Measurements from ENCODE around the gene NOL4. TPM values are rescaled to one million over a fixed set of nuclear protein-coding genes. Genes with fewer than 3 reads are reported as not detected.
"Not testable (repeated sequence)": the region's sequence is repeated elsewhere in the genome, so short reads cannot be mapped to it uniquely, and the experiment has no call there.

NOL4 gene, protein sequence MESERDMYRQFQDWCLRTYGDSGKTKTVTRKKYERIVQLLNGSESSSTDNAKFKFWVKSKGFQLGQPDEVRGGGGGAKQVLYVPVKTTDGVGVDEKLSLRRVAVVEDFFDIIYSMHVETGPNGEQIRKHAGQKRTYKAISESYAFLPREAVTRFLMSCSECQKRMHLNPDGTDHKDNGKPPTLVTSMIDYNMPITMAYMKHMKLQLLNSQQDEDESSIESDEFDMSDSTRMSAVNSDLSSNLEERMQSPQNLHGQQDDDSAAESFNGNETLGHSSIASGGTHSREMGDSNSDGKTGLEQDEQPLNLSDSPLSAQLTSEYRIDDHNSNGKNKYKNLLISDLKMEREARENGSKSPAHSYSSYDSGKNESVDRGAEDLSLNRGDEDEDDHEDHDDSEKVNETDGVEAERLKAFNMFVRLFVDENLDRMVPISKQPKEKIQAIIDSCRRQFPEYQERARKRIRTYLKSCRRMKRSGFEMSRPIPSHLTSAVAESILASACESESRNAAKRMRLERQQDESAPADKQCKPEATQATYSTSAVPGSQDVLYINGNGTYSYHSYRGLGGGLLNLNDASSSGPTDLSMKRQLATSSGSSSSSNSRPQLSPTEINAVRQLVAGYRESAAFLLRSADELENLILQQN
- total RNA-seq, result 1 to 10 TPM in 5 of 6 donors, under 1 TPM in 1; 0.91 to 5.7 (median 2.4) TPM
- 10 to 100 TPM in 1 of 2 donors, 1 to 10 TPM in 1; 2.5 to 10.3 TPM for polyA plus RNA-seq

DNA sequence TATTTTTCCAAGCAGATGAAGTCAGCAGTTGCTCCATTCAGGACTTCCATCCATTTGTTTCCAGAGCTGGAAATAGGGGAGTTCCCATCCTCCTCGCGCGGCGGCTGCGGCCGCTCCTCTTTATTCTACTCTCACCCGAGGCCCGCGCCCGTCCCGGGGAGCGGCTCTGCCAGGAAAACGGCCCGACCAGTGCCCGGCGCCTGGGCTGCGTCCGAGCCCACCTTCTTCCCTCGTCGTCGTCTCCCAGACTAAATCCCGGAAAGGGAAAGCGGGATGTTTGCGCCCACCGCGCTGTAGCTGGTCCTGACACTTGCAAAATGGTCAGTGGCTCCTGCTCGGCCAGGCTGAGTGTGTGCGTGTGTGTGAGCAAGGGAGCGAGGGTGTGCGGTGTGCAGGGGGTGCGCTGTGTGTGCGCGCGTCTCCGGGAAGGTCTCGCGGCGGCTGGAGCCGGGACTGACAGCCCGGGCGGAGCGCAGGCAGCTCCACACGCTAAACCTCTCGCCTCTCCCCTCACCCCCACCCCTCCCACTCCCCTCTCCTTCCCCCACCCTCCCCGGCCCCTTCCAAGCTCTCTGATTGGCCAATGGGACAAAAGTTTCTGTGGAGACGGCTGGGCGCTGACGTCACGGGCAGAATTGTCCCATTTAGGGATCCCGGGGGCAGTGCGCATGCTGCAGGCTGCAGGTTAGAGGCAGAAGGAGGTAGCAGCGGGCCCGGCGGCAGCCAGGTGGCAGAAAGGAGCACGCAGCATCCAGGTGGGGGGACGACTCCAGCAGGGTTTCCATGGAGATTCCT, at the start of gene NOL4:
NOL4 (minus strand) TSS at position 491 of the 795 bp plus-strand sequence. CDS start 1,660 bp downstream, outside the sequence.
- no peaks in the 10 kb centered on the region for H3K36me3 ChIP-seq
- intact Hi-C loops (cut with DNase I), result no loop called here
- FAIRE-seq, result no peak
- H3K9me3 ChIP-seq, result no peaks in the 10 kb centered on the region
- H3K4me1 ChIP-seq, result peaks cover 0 to 11% (median 9%) of the 10 kb centered on the region in 3 donors
- DNase-seq, result peak; percentile 34 to 80 (median 64)
- peak within 1 kb of the TSS; percentile 7 to 48 (median 20) for H3K4me3 ChIP-seq
- peak within 1 kb of the TSS in 1 of 4 donors; percentile 41 for H3K27ac ChIP-seq
- WGBS, 2 donors, result 0 to 1% methylated on average over 49 to 55 of the region's 56 CpGs
- H3K27me3 ChIP-seq, result peaks cover 0 to 20% (median 2%) of the 10 kb centered on the region in 4 donors
- peak; percentile 64 to 83 (median 80) for ATAC-seq
- TF ChIP-seq, protein P1, sequence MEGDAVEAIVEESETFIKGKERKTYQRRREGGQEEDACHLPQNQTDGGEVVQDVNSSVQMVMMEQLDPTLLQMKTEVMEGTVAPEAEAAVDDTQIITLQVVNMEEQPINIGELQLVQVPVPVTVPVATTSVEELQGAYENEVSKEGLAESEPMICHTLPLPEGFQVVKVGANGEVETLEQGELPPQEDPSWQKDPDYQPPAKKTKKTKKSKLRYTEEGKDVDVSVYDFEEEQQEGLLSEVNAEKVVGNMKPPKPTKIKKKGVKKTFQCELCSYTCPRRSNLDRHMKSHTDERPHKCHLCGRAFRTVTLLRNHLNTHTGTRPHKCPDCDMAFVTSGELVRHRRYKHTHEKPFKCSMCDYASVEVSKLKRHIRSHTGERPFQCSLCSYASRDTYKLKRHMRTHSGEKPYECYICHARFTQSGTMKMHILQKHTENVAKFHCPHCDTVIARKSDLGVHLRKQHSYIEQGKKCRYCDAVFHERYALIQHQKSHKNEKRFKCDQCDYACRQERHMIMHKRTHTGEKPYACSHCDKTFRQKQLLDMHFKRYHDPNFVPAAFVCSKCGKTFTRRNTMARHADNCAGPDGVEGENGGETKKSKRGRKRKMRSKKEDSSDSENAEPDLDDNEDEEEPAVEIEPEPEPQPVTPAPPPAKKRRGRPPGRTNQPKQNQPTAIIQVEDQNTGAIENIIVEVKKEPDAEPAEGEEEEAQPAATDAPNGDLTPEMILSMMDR (IDR thresholded peaks at IDR 0.05), result peak in 2 of 4 donors; percentile 27

DNA sequence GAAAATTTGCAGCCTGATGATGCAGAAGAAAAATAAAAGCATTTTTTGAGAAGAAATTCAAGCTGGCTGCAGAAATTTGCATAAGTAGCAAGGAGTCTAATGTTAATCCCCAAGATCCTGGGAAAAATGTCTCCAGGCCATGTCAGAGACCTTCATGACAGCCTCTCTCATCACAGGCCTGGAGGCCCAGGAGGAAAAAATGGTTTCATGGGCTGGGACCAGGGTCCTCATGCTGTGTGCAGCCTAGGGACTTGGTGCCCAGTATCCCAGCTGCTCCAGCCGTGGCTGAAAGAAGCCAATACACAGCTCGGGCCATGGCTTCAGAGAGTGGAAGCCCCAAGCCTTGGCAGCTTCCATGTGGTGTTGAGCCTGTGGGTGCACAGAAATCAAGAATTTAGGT, 41.3 kb upstream of the NOL4 start:
- 54 to 91% methylated on average over 2 of the region's 2 CpGs for WGBS, 2 donors
- H3K27ac ChIP-seq; H3K27me3 ChIP-seq; DNase-seq; ATAC-seq; H3K9me3 ChIP-seq; intact Hi-C loops (cut with DNase I); H3K4me3 ChIP-seq; H3K4me1 ChIP-seq; H3K36me3 ChIP-seq; FAIRE-seq: not testable (repeated sequence)

DNA sequence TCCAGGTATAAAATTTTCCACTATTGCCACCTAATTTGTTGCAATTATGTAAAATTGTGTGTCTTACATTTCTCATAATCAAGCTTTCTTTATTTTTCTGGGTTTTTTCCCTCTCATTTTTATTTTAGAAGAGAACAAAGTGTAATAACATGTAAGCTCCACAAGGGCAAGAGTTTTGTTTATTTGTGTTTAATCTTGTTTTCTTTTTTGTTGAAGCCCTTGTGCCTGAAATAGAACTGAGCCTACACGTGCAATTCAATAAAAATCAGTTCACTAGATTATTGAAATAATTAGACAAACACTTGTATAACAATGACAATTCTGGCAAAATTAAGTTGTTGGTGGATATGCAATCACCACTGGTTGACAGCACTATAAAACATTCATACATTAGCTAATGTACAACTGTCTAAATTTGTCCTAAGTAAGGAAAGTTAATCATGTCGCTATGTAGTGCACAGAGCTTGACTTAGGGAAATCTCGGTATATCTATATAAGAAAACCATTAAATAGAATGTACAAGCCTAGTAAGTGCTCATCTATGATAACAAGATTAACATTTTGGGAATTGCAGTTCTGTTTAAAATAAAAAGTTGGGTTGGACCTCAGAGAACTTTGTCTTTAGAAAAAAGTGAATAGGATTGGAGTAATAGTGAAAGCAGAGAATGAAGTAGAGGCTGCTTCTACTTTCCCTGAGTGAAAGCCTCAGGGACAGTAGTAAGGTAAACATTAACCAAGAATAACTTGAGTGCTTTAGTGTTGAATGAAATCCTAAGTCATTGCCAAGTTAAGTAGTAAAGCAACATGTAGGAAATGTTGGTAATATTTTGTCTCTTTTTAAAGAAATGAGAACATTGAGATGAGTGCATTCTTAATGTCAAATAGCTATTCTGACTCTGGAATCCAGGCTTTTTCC, 37.4 kb upstream of the NOL4 start:
- ATAC-seq (no peak), DNase-seq (no peak), FAIRE-seq (no peak)
- H3K27ac ChIP-seq, result no peak overlapping the region
- H3K4me1 ChIP-seq, result no peaks in the 10 kb centered on the region
- no peaks in the 10 kb centered on the region for H3K36me3 ChIP-seq
- H3K4me3 ChIP-seq, result no peak overlapping the region
- no peaks in the 10 kb centered on the region for H3K9me3 ChIP-seq
- peaks cover 0 to 4% (median 0%) of the 10 kb centered on the region in 4 donors for H3K27me3 ChIP-seq
- 57 to 58% methylated on average over 3 of the region's 3 CpGs for WGBS, 2 donors
- intact Hi-C loops (cut with DNase I), result no loop called here
- TF ChIP-seq, protein P1 (IDR thresholded peaks at IDR 0.05), result no peak

DNA sequence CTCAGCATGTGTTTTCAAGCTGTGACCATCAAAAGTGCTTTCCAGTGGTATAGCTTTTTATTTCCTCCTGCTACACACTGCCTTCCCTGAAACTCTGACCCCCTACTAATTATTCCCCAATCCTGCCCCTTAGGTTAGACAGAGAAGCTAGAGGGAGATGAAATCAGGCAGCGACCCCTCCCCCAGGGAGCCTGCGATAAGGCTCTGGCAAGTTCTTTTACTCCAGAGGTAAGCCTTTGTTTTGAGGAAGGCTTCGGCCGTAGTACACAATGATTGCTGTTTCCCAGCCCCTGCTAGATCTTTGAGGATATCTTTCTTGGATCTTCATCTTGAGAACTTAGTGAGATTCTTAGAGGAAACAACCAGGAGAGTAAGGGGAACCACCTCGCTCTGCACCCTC, 33.5 kb upstream of the NOL4 start:
- intact Hi-C loops (cut with DNase I), result no loop called here
- FAIRE-seq, result no peak

More for the DNA sequence above, 33.5 kb upstream of the NOL4 start:
- no peak overlapping the region for H3K4me3 ChIP-seq
- no peaks in the 10 kb centered on the region for H3K27me3 ChIP-seq
- DNase-seq (no peak), ATAC-seq (no peak)
- H3K27ac ChIP-seq, result no peak overlapping the region
- WGBS, 2 donors, result 29 to 39% methylated on average over 5 of the region's 5 CpGs
- no peaks in the 10 kb centered on the region for H3K9me3 ChIP-seq
- H3K36me3 ChIP-seq, result no peaks in the 10 kb centered on the region
- H3K4me1 ChIP-seq, result no peaks in the 10 kb centered on the region
- TF ChIP-seq, protein P1 (IDR thresholded peaks at IDR 0.05), result no peak
